Mucosa of descending colon (tissue), 3 donors: ENCODE results near the gene HECA. TPM values are rescaled to one million over a fixed set of nuclear protein-coding genes. Genes with fewer than 3 reads are reported as not detected.

Experiments
- ATAC-seq: fragments of 200-7000 bp; cut with Tn5 transposase; one replicate; pipeline ENCODE4 v1.9.1; 2020; ENCODE audit warnings: mild to moderate bottlenecking, moderate library complexity
- DNase-seq, 3 donors: peaks; one replicate each; pipeline ENCODE4 v3.0.0-alpha.2; 2020
- H3K36me3 ChIP-seq: fragments of 200-600 bp; one replicate; pipeline ENCODE4 v1.8.0; 2021; ENCODE audit warnings: low read depth, mild to moderate bottlenecking
- H3K4me1 ChIP-seq: fragments of 200-600 bp; one replicate; pipeline ENCODE4 v1.8.0; 2021; ENCODE audit warnings: low read depth, mild to moderate bottlenecking
- H3K4me3 ChIP-seq: fragments of 200-600 bp; one replicate; pipeline ENCODE4 v1.8.0; 2021; ENCODE audit warnings: mild to moderate bottlenecking
- H3K9me3 ChIP-seq: fragments of 200-600 bp; one replicate; pipeline ENCODE4 v1.8.0; 2021; ENCODE audit warnings: mild to moderate bottlenecking
- CTCF ChIP-seq: fragments of 200-600 bp; IDR thresholded peaks from one replicate; pipeline ENCODE4 v1.8.0; 2022; ENCODE audit warnings: antibody characterized with exemption, mild to moderate bottlenecking
- intact Hi-C, 2 donors: fragments of 100-400 bp; cut with DNase I in 1 of 2; cut with micrococcal nuclease in 1 of 2; formaldehyde crosslinking; loops; one replicate each; pipeline versions ENCODE4 v1.11.0 to v1.11.1; 2022; cut with DNase I, micrococcal nuclease
- long read RNA-seq, 2 donors: library from polyadenylated mRNA; unstranded; transcript quantifications; one replicate each; pipeline ENCODE4 v2.0.0, GENCODE V29; 2019 to 2021
- total RNA-seq, 3 donors: library from RNA; stranded (reverse); fragmentation: NEBNext Ultra II Directional in 2 of 3; extraction: Animal tissue kit (Norgen Biotek cat#: 25700) in 2 of 3; gene quantifications; one replicate each; pipeline versions ENCODE4 v1.2.1 to v1.2.4, GENCODE V29; 2021 to 2023
- donor health status: DM: no; HTN: no; CAD: no; lungs with moderate emphysema.
- donor health status: DM: no; HTN: no; CAD: no.
- donor health status: DM: no; HTN: yes; CAD: no.

HECA gene
- 10 to 100 TPM; 30.8 to 43.2 (median 40.4) TPM for total RNA-seq
- long read RNA-seq, donor 1, full-length matches to known transcripts: 15 of 43 reads
- long read RNA-seq, donor 1, partial matches to known transcripts: 22 of 43 reads
- long read RNA-seq, donor 1, other reads (novel, unspliced or antisense): 6 of 43 reads
- long read RNA-seq, donor 2, partial matches to known transcripts: 0 of 2 reads
- long read RNA-seq, donor 2, other reads (novel, unspliced or antisense): 2 of 2 reads

GRCh38 chr6:139134817-139135577 lies at the start of gene HECA:
TSS of gene HECA (plus strand) at chr6:139135080. CDS start at chr6:139135397, 317 bp downstream.
- Histone ChIP-seq H3K9me3 (no peaks in the 10 kb centered on the region), H3K36me3 (no peaks in the 10 kb centered on the region), H3K4me1 (peaks cover 5% of the 10 kb centered on the region), H3K4me3 (peak within 1 kb of the TSS; percentile 66)
- intact Hi-C loops: no loop called here
- DNase-seq (peak; percentile 99 to 100 (median 99)), ATAC-seq (peak; percentile 94)
- no peak for TF ChIP-seq CTCF

GRCh38 chr6:139091826-139092225 lies 43.1 kb upstream of the HECA start:
- intact Hi-C loops: no loop called here
- Histone ChIP-seq H3K4me1 (no peaks in the 10 kb centered on the region), H3K36me3 (no peaks in the 10 kb centered on the region), H3K4me3 (no peak overlapping the region), H3K9me3 (no peaks in the 10 kb centered on the region)
- no peak for TF ChIP-seq CTCF
- ATAC-seq (no peak), DNase-seq (no peak)

- no peaks in the 10 kb centered on the region for H3K36me3 ChIP-seq
- no peak for ATAC-seq
These were observed 34.9 kb upstream of the HECA start for GRCh38 chr6:139099984-139100383.

GRCh38 chr6:139107051-139107450 lies 27.8 kb upstream of the HECA start:
- no peak for TF ChIP-seq CTCF
- Histone ChIP-seq H3K4me1 (no peaks in the 10 kb centered on the region), H3K4me3 (no peak overlapping the region), H3K9me3 (no peaks in the 10 kb centered on the region), H3K36me3 (no peaks in the 10 kb centered on the region)
- DNase-seq: no peak
- ATAC-seq: no peak
- intact Hi-C loops: no loop called here

More at GRCh38 chr6:139099984-139100383, 34.9 kb upstream of the HECA start:
- no peak for DNase-seq
- no peak for TF ChIP-seq CTCF
- no peaks in the 10 kb centered on the region for H3K9me3 ChIP-seq
- H3K4me1 ChIP-seq: no peaks in the 10 kb centered on the region
- H3K4me3 ChIP-seq: no peak overlapping the region
- intact Hi-C loops: no loop called here

GRCh38 chr6:139108378-139108777 lies 26.5 kb upstream of the HECA start:
- no peak overlapping the region for H3K4me3 ChIP-seq
- H3K4me1 ChIP-seq: no peaks in the 10 kb centered on the region
- no peaks in the 10 kb centered on the region for H3K9me3 ChIP-seq
- DNase-seq (no peak), ATAC-seq (no peak)
- TF ChIP-seq CTCF: no peak
- no peaks in the 10 kb centered on the region for H3K36me3 ChIP-seq
- intact Hi-C loops: no loop called here
